Vein endothelial cell (primary cell): Measurements from ENCODE around the gene ZNF554. TPM values are rescaled to one million over a fixed set of nuclear protein-coding genes. Genes with fewer than 3 reads are reported as not detected.

Experiments used
- total RNA-seq: library from RNA; depleted of rRNA; stranded (reverse); fragments of >200 nt; gene quantifications from 2 replicates; pipeline ENCODE4 v1.2.3, GENCODE V29; 2012

The ZNF554 gene
- 2.0 and 4.2 TPM in 2 replicates for total RNA-seq

DNA sequence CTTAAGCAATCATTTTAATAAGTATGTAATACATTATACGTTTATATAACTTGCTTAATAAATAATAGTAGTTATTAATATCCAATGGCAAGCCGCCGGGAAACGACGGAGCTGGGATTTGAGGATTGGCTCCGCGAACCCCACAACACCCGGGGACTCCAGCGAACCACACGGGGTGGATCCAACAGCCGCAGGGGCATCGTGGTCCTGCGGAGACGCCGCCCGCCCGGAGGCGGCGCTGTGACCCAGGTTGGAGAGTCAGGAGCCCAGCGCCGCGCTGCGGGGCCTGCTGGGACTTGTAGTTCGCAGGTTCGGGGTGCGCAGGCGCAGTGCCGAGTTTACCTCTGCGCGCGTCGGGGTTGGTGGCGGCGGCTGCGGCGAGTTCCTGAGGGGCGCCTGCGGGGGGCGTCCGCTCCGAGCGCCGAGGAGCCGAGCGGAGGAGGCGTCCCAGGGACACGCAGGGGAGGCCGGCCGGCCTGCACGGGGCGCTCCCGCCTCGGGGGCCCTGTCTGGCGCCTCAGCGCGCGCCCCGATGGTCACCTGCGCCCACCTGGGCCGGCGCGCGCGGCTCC lies at the start of gene ZNF554:
ZNF554 (plus strand) TSS at position 329 of the 572 bp plus-strand sequence; CDS start at position 533, 204 bp downstream.

DNA sequence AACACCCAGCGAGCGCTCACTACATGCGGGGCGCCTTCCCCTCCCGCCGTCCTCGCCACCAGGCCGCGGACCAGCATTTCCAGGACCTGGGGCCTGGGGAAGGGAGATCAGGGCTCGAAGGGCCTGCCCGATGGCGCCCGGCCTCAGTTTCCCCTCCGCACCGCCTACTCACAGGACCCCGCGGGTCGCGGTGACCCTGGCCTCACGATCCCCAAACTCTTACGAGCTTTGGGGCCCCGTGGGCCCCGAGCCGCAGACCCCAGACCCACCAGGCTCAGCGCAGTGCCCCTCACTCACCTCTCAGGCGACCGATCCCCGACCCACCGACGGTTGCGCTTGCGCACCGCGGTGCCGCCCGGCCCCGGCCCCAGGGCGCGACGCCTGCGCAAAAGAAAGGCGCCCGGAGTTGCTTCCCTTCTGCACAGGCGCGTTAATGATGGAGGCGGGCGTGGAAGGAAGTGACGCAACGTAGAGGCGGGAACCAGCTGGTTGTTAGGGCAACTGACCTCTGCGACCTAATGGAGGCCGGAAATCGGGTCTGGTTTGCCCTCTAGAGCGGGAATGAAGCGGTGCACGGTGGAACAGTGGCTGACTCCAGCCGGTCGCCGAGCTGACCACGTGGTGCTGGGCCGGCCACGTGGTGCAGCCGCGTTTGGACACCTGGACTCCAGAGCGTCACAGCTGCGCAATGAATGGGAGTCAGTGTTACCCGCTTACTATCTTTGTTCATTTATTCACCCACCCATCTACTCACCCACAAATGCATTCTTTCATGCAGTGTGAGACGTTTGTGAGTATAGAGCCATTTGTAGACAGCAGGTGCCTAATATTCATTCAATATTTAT lies 36.5 kb upstream of the ZNF554 start, which contains the start of gene SGTA:
SGTA (minus strand) TSS at position 338 of the 845 bp plus-strand sequence. CDS start 14,205 bp downstream, outside the sequence.

DNA sequence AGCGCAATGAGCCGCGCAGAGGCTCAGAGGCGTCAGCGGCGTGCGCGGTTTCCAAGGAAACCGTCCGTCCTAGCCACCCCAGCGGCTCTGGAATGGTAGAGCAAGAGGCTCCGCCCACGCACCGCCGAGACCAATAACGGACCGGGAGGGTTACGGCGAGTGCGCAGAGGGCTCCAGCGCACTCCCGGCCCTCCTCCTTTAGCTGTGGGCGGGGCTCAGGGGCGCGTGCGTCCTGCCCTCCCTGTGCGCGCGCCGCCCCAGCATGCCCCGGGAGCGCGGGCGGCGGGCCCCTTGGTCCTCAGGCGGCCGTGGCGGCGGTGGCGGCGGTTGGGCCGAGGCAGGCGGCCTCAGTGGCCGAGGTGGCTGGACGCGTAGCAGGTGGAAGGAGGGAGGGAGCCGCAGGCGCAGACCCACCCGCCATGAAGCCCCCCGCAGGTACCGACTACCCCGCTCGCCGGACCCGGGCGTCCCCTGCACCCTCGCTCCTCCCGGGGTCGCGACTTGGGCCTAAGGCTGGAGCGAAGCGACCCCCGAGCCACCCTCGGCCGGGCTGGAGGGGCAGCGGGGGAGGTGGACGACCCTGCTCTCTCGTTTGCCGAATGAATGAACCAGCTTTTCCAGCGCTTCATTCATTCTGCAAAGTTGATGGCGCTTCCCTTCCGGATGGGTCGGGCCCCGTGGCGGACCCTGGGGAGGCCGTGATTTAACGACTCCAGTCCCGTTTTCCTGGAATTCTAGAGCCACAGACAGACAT lies 34.2 kb upstream of the ZNF554 start, which contains the start of gene THOP1:
THOP1 (plus strand) TSS at position 260 of the 754 bp plus-strand sequence; CDS start at position 420, 160 bp downstream.

DNA sequence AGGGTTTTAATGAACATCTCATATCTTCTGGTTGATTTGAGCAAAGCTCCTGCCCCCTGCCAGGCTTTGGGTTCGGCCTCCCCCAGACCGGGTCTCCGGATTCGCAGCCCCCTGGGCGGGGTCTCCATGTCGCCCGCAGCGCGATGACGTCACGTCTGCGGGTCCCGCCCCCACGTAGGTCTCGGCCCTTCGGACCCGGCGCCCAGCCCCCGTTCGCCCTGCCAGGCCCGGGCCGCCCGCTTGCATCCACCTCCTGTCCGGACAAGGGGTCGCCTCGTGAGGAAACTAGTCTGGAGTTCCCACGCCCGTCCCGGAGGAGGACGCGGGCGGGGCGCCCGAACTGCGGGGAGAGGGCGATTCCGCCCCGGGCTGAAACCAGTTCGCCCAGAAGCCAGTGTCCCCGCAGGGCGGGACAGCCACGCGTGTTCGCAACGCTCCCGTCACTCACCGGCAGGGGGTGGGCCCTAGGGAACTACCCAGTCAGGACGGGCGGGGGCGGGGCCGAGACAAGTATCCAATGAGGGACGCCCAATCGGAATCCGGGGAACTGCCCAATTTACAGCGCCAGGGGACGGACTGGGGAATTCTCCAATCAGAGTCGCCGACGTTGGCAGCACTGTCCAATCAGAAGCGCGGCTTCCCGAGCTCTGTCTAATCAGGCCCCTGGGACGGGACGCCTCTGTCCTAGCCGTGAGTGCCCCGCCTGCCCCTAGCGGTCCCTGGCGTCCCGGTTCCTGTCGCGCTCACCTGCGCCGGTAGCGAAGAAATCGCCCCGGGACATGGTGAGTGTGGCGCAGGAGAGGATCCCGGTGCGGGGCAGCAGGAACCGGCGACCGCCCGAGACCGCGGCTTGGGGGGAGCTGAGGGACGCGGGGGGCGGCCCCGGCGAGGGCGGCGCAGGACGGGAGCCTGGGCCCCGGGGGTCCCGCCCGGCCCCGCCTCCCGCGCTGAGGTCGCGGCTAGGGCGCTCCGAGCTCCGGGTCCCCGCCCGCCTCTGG lies 21.4 kb downstream of the ZNF554 start, which contains the start of gene ZNF555:
ZNF555 (plus strand) TSS at position 682 of the 998 bp plus-strand sequence; CDS start at position 780, 98 bp downstream.

DNA sequence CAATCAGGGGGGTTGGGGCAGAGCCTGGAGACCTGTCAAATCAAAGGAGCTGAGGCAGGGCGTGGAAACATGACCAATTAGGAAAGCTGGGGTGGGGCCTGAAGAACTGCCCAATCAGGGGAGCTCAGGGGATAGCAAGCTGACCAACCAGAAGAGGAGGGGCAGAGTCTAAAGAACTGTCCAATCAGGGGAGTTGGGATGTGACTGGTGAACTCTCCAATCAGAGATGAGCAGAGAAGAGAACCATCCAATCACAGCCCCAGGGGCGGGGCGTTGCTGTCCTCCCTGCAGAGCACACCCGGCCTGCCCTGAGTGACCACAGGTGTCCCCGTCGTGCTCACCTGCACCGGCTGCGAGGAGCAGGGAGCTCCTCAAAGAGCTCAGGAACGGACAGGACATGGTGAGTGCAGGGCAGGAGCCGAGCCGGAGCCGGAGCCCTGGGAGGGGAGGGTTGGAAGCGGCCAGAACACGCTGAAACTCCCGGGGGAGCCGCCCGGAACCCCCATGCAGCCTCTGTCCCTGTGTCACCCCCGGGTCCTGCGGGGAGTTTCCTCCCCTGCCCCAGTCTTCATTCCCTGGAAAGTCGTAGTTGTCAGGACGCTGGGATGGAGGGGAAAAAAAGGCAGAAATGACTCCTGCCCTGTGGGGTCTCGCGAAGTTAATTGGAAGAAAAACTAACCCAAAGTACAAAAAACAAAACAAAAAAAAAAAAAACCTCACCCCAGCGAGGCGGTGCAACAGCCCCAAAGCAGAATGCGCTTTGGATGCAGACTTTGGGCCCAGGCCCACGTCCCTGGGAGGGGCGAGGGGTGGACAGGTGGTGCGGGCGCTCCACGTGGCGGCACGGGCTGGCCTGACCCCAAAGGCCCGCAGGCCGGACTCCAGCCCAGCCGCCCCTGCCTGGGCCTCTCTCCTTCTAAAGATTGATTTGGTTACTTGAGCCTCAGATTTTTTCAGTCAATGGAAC lies 47.6 kb downstream of the ZNF554 start, which contains the start of gene ZNF556:
ZNF556 (plus strand) TSS at position 311 of the 967 bp plus-strand sequence; CDS start at position 398, 87 bp downstream.

Other genes with a start within 250 kb of the ZNF554 start
- 0.48 and 0.98 TPM in 2 replicates for gene GNG7, start 117.2 kb upstream of the ZNF554 start, total RNA-seq
- gene DIRAS1, start 98.5 kb upstream of the ZNF554 start, total RNA-seq: 0.29 TPM in 1 of 2 replicates, not detected in the other
- 25.6 and 31.7 TPM in 2 replicates for gene SLC39A3, start 79.9 kb upstream of the ZNF554 start, total RNA-seq
- 75.9 and 86.6 TPM in 2 replicates for gene SGTA, start 36.6 kb upstream of the ZNF554 start, total RNA-seq
- 116 and 130 TPM in 2 replicates for gene THOP1, start 34.4 kb upstream of the ZNF554 start, total RNA-seq
- 5.6 and 6.6 TPM in 2 replicates for gene ZNF555, start 21.6 kb downstream of the ZNF554 start, total RNA-seq
- gene ZNF556, start 47.5 kb downstream of the ZNF554 start, total RNA-seq: under 0.01 TPM in 1 of 2 replicates, not detected in the other
- gene ZNF57, start 81.1 kb downstream of the ZNF554 start, total RNA-seq: 3.9 and 5.5 TPM in 2 replicates
- gene ZNF77, start 125.1 kb downstream of the ZNF554 start, total RNA-seq: 5.2 and 6.2 TPM in 2 replicates
- gene TLE6, start 157.7 kb downstream of the ZNF554 start, total RNA-seq: 1.1 and 1.6 TPM in 2 replicates
- gene TLE2, start 209.4 kb downstream of the ZNF554 start, total RNA-seq: 13.0 and 34.6 TPM in 2 replicates
- gene TLE5, start 242.6 kb downstream of the ZNF554 start, total RNA-seq: 307 and 365 TPM in 2 replicates